ENCODE data around the gene TAS1R2.

TAS1R2 gene

DNA sequence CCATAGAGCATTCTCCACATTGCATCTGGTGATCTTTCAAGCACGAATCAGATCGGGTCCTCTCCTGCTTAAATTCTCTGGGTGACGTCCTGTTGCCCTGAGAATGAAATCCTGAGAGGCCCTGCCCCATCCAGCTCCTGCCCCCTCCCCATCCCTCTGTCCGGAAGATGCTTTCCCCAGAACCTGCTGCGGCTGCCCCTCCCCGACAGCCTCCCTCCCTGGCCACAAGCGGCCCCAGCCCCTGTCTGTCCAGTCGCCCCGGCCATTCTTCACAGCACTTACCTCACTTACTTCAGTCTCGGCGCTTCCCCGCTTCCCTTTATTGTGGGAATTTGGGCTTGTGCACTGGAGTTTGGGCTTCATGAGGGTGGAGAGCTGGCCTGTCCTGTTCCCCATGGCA is 40.3 kb downstream of the TAS1R2 start:
- no peak for FAIRE-seq

DNA sequence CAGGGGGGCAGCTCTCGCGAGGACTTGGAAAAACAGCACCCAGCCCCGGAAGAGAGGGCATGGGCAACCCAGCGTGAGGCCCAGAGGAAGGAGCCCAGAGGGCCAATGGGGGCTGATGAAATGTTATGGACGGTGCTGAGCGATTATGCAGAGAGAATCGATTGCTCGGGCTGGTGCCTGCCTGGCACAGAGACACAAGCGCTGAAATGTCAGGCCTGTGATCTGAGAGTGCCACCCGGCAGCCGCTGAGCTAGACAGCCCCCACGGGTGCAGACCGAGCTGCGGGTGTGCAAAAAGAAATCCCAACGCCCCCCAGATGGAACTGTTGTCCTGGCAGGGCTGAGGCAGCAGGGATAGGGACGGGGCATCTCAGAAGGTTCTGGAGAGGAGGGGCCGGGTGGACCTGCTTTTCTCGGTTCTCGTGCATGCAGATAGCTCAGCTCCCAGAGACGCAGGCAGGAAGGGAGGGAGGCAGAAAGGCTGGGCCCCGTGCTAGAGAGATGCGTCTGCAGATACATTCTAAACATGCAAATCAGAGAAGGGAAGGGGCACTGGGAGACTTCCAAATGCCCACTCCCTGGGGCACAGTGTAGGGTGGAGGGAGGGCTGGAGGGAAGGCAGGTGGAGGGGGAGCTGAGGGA is 41.5 kb downstream of the TAS1R2 start:
- no peak for FAIRE-seq

DNA sequence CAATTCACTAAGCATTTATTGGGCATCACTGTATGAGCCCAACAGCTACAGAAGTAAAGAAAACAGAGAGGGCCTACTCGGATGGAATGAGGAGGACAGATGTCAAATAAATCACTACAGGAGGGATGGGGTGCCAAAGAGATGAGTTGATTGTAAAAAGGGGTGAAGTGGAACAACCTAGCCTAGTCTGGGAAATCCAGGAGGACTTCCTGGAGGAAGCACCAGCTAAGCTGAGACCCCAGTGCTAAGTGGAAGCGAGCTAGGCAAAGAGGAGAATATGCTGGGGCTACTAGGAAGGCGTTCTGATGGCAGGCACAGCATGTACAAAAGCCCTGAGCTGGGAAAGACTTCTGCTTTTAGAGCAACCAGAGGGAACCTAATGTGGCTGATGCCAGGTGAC is 42.1 kb downstream of the TAS1R2 start:
- FAIRE-seq = no peak

- no peak for FAIRE-seq
These were observed 42.7 kb downstream of the TAS1R2 start for GRCh38 chr1:18816808-18817207.

DNA sequence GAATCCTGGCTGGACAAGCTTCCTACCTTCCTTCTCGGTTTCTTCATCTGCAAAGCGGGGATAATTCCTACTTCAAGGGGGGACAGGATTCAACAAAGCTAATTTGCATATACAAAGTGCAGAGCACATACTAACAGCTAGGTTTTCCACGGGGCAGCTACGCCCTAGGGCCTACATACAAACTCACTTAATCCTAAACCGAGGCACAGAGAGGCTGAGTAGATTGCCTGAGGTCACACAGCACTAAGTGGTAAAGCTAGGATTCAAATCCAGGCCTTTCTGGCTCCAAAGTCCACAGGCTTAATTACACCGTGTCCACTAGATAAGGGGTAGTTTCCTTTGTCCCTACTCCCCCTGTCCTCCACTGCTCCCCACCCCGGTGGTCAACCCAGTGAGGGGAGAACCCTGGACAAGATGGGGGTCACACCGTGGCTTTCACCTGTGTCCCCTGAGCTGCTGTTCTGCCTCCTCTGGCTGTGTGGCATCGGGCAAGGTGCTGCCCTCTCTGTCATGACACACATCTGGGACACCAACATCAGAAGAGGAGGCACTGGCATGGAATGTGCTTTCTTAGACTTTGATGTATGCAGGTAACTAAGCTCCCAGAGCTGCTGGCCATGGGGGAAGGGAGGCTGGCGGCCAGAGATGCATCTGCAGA is 44.5 kb downstream of the TAS1R2 start:
- no peak for FAIRE-seq

DNA sequence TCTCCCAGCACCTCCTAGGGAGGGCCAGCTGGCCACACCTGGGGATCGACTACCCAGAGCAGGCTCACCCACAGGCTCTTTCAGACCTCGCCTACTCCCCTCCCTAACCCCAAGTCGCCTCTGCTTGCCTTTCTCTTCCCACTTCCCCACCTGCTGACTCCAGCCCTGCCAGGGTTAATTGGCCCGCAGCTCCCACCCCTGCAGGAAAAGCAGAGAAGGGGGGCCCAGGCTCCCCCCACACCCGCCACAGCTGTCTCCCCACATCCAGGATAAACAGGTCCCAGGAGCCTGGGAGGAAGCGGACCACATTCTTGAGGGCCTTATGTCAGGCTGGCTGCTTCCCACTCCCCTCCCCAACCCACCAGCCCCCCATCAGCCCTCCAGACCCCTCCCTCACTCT is 45.0 kb downstream of the TAS1R2 start:
- no peak for FAIRE-seq

GRCh38 chr1:18812453-18812939 is 47.0 kb downstream of the TAS1R2 start:
- no peak for FAIRE-seq

- no peak for FAIRE-seq
These were observed 47.6 kb downstream of the TAS1R2 start for GRCh38 chr1:18811733-18812452.

- no peak for FAIRE-seq
These were observed 49.2 kb downstream of the TAS1R2 start for GRCh38 chr1:18809953-18810899.

DNA sequence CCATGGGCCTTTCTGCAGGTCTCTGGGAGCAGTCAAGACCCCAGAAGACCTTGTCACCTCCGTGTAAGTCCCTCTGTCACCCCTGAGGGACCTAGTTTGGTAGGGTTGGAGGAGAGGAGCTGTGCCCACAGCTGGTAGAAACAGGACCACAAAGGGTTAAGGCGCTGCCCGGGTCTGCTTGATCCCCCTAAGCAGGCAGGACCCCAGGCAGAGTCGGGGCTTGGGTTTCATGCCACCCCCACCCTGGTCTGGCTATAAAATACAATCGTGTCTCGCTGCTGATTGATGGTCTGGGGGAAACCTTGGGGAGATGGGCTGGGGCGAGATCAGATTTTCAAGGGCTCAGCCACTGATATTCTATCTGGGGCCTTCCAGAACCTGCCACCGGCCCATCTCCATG is 50.9 kb downstream of the TAS1R2 start:
- no peak for FAIRE-seq

- FAIRE-seq = no peak
These were observed 52.0 kb downstream of the TAS1R2 start for GRCh38 chr1:18807334-18808063.

DNA sequence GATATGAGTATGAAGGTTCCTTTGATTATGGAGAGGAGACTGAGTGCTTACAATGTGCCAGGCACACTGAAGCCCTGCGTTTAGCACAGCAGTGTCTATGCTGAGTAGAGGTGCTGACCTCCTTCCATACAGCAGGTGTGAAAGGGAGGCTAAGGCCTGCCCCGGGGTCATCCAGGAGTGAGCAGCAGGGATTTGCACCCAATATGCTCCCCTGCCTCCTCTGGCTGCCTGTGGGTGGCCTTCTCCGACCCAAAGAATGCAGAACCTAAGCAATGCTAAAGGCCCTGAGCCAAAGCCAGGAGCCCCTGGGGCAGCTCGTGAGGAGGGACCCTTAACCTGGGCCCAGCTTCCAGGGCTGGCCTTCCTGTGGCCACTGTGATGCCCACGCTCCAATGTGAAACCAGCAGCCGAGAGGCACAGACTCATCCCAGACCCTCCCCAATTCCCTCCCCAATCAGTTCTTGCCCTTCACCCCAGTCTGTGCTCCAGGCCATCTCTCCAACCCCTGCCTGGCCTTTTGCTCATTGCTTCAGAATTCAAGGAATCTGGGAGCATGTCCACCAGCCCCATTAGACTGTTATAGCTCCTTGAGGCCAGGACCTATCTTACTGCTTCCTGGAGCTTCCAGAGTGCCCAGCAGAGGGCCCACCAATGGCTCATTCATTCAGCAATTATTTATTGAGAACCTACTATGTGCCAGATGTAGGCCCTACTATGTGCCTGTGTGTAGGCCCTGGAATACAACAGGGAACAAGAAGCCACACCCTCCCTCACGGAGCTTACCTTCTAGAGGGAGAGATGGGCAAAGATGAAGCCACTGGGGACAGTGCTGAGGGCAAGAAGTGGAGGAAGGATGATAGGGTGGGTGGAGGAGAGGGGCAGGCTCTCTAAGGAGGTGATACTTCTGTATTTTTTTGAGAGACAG is 53.3 kb downstream of the TAS1R2 start:
- no peak for FAIRE-seq

DNA sequence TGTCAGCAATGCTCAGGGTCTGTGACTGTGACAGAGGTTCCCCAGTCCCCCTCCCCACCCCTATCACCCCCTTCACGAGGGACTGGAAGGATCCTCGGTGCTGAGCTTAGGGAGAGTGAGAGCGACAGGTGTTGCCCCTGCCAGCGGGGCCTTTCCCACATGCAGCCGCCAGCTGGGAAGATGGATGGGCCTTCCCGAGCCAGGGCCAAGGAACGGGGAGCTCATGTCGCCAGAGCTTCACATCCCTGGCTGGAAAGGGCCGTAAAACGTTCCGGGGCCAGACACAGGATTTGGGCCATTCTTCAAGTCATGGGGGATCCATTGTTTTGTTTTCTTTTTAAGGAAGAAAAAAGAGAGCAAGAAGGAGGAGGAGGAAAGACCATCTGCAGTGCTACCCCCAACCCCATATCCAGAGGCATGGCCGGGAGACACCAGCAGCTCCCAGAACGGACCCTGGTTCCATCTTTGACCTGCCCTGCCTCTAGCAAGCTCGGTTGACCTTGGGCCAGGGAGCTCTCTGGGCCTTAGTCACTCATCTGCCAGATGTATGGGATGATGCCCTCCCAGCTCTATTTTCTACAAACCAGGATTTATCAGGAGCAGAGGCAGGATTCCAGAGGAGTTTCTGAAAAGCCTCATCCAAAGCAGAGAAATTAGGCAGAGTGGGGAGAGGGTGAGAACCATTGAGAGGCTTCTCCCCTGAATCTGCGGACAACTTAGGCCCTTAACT is 54.1 kb downstream of the TAS1R2 start:
- FAIRE-seq = no peak

DNA sequence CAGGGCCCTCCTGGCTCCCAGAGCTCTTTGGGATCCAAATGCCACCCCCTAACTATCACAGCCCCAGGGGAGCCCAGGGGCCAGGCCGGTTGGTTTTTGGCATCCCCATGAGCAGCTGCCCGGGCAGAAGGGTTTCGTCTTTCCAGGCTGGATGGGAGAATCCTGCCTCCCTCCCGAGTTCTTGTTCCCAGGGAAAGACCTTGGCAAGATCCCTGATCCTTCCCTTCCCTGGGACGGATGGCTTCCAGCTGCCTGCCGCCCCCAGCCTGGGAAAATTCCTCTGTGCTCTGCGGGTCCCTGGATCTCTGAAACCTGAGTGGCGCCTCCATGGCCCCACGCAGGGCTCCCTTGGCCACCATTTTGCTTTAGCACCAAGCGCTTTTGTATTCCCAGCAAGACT is 55.6 kb downstream of the TAS1R2 start:
- FAIRE-seq = no peak

DNA sequence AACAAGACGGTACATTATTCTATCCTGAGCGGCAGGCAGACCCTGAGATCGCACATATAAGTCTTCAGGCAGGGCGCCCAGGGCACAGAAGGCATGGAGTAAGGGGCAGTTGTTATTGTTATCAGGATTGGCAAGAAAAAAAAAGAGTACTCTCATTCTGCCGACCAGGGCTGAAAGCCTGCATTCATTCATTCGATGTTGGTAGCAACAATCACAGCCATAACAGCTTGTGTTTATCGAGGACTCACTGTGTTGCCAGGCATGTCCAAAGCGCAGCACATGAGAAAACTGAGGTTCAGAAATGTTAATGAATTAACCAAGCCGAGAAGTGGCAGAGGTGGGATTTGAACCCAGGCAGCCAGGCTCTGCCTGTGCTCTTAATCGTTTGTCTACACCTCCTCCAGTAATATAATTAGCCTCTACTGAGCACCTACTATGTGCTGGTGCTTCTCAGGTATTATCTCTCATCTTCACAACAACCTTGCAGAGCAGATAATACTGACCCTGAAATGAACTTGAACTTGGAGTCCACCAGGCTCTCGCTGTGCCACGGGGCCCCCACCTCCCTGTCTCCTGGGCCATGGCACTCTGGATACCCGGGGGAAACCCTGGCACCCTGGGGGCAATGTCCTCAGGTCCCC is 56.2 kb downstream of the TAS1R2 start:
- no peak for FAIRE-seq

- FAIRE-seq = no peak
These were observed 57.2 kb downstream of the TAS1R2 start for GRCh38 chr1:18802231-18802630.

- no peak for FAIRE-seq
These were observed 59.2 kb downstream of the TAS1R2 start for GRCh38 chr1:18800258-18800657.

DNA sequence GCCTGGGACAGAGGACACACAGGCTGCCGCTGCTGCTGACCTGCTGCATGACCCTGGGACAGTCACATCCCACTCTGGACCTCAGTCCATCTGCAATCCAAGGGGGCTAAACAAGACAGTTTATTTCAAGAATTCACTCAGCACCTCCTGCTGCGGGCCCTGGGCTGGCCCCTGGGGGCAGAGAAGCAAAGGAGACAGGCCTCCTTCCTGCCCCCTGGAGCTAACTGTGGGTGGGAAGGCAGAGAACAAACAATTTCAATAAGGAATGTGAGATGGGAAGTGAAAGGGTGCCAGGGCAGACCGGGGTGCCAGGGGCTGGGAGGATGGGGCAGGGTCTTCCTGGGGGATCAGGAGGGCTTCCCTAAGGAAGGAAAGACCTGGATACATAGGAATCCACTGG is 60.0 kb downstream of the TAS1R2 start:
- FAIRE-seq = no peak

GRCh38 chr1:18798946-18799345 is 60.5 kb downstream of the TAS1R2 start:
- no peak for FAIRE-seq

- FAIRE-seq = no peak
These were observed 60.9 kb downstream of the TAS1R2 start for GRCh38 chr1:18798533-18798932.
